ENCODE data around the gene IL31RA.

GRCh38 chr5:55900776-55901175 is 49.6 kb downstream of the IL31RA start:
- TF ChIP-seq CTCF (IDR thresholded peaks at IDR 0.05 in 4 of 5, conservative IDR thresholded peaks at IDR 0.05 in 1 of 5), result no peak
- TF ChIP-seq POLR2A (IDR thresholded peaks at IDR 0.05), result no peak
